Keratinocyte (primary cell): ENCODE results near the gene KCNJ8. TPM values are rescaled to one million over a fixed set of nuclear protein-coding genes. Genes with fewer than 3 reads are reported as not detected.

Source experiments
- DNase-seq: peaks from one replicate; pipeline ENCODE4 v3.0.0-alpha.2; 2011; ENCODE audit warnings: low read depth, missing footprints, low spot score
- FAIRE-seq: peaks from 2 replicates; lab custom pipeline; 2011; peaks lifted over from hg19 to GRCh38; lab: Jason Lieb, UNC
- H2AFZ ChIP-seq: 2 replicates; pipeline ENCODE4 v1.6.0; 2012; ENCODE audit warnings: low read length, control low read depth, inconsistent platforms; ENCODE audit not compliant: control insufficient read depth
- H3K27ac ChIP-seq: 2 replicates; pipeline ENCODE4 v1.5.1; 2011; ENCODE audit warnings: low read length; ENCODE audit not compliant: control insufficient read depth, insufficient read depth
- H3K27me3 ChIP-seq: 3 replicates; pipeline ENCODE4 v1.6.0; 2011; ENCODE audit warnings: low read length; ENCODE audit not compliant: control insufficient read depth, insufficient read depth; ENCODE audit errors: extremely low read depth
- H3K36me3 ChIP-seq, 2 experiments: 2 replicates in 1 of 2; 3 replicates in 1 of 2; pipeline ENCODE4 v1.5.1; 2011; ENCODE audit warnings: low read length in 2 of 2, mild to moderate bottlenecking in 1 of 2; ENCODE audit not compliant: control insufficient read depth in 2 of 2, insufficient read depth in 2 of 2; ENCODE audit errors: extremely low read depth in 1 of 2
- H3K4me1 ChIP-seq: 3 replicates; pipeline ENCODE4 v1.5.1; 2011; ENCODE audit warnings: low read length; ENCODE audit not compliant: control insufficient read depth, insufficient read depth; ENCODE audit errors: extremely low read depth
- H3K4me2 ChIP-seq: 3 replicates; pipeline ENCODE4 v1.6.0; 2011; ENCODE audit warnings: low read depth, low read length; ENCODE audit not compliant: control insufficient read depth, insufficient read depth; ENCODE audit errors: extremely low read depth
- H3K4me3 ChIP-seq, 3 experiments: fragments of 200-600 bp in 1 of 3; sonication (generic) in 1 of 3; 2 replicates in 2 of 3; 3 replicates in 1 of 3; pipeline ENCODE4 v1.5.1; 2011 to 2016; ENCODE audit warnings: low read length in 3 of 3, mild to moderate bottlenecking in 3 of 3, control low read depth in 2 of 3, inconsistent platforms in 1 of 3, low read depth in 1 of 3, mixed read lengths in 1 of 3, mixed run types in 1 of 3, moderate library complexity in 1 of 3; ENCODE audit not compliant: control insufficient read depth in 2 of 3, insufficient read depth in 2 of 3; ENCODE audit errors: extremely low read depth in 1 of 3
- H3K79me2 ChIP-seq: 2 replicates; pipeline ENCODE4 v1.6.0; 2012; ENCODE audit warnings: low read length; ENCODE audit not compliant: control insufficient read depth, insufficient read depth
- H3K9ac ChIP-seq: 3 replicates; pipeline ENCODE4 v1.6.0; 2011; ENCODE audit warnings: low read length; ENCODE audit not compliant: control insufficient read depth, insufficient read depth; ENCODE audit errors: extremely low read depth
- H3K9me1 ChIP-seq: 3 replicates; pipeline ENCODE4 v1.6.0; 2011; ENCODE audit warnings: low read length; ENCODE audit not compliant: control insufficient read depth, insufficient read depth; ENCODE audit errors: extremely low read depth
- H3K9me3 ChIP-seq: 2 replicates; pipeline ENCODE4 v1.5.1; 2012; ENCODE audit warnings: low read depth, low read length; ENCODE audit not compliant: control insufficient read depth
- H4K20me1 ChIP-seq: 3 replicates; pipeline ENCODE4 v1.6.0; 2011; ENCODE audit warnings: low read length; ENCODE audit not compliant: control insufficient read depth, insufficient read depth; ENCODE audit errors: extremely low read depth
- CTCF ChIP-seq, 3 experiments: IDR thresholded peaks in 1 of 3; conservative IDR thresholded peaks in 1 of 3; optimal IDR thresholded peaks in 1 of 3; 2 replicates in 2 of 3; 3 replicates in 1 of 3; pipeline versions ENCODE3 to v1.5.1; 2011; ENCODE audit warnings: low read length in 3 of 3, mild to moderate bottlenecking in 3 of 3, moderate library complexity in 2 of 3, control low read depth in 1 of 3, inconsistent platforms in 1 of 3; ENCODE audit not compliant: insufficient read depth in 2 of 3; ENCODE audit errors: extremely low read depth in 1 of 3
- EZH2 ChIP-seq: IDR thresholded peaks from one replicate; pipeline ENCODE4 v1.6.1; 2012; ENCODE audit warnings: inconsistent platforms, mild to moderate bottlenecking, low read length, moderate library complexity
- dilution Hi-C: fragments of 300-500 bp; cut with MboI; formaldehyde crosslinking; loops from one replicate; pipeline ENCODE4 v1.7.0; 2020; ENCODE audit warnings: low sequenced_read_pairs; ENCODE audit not compliant: extremely low pct_ligation_motif_present
- polyA plus RNA-seq, 5 experiments: library from polyadenylated mRNA; depleted of rRNA in 3 of 5; stranded (reverse) in 3 of 5; stranded (forward) in 1 of 5; unstranded in 1 of 5; fragments of >200 nt; gene quantifications; 1 replicate in 1 of 5; 2 replicates in 3 of 5; 3 replicates in 1 of 5; pipeline versions ENCODE4 v1.2.1 to v1.2.3, GENCODE V29; 2011 to 2012; ENCODE audit warnings: missing spikeins in 2 of 5, low read depth in 1 of 5, low replicate concordance in 1 of 5

KCNJ8 gene
- polyA plus RNA-seq, 1 donor (not counting 4 experiments of a cell fraction or from before 2014, with no cell fraction given): not detected

- no peak overlapping the region for H3K4me2 ChIP-seq
- H3K4me1 ChIP-seq: peaks cover 6% of the 10 kb centered on the region
- TF ChIP-seq EZH2 (no peak), CTCF (optimal IDR thresholded peaks at IDR 0.05 in 1 of 3, IDR thresholded peaks at IDR 0.05 in 1 of 3, conservative IDR thresholded peaks at IDR 0.05 in 1 of 3; ENCODE audit: extremely low read depth in 1 of 3, insufficient read depth in 2 of 3, low read length in 3 of 3) (no peak)
- no peak overlapping the region for H2AFZ ChIP-seq
- H3K79me2 ChIP-seq: no peaks in the 10 kb centered on the region
- no peak overlapping the region for H3K4me3 ChIP-seq
- DNase-seq (no peak), FAIRE-seq (no peak)
- dilution Hi-C loops: no loop called here
- H3K9me1 ChIP-seq: no peaks in the 10 kb centered on the region
- H3K9ac ChIP-seq: no peak overlapping the region
- H3K36me3 ChIP-seq: no peaks in the 10 kb centered on the region
- no peaks in the 10 kb centered on the region for H4K20me1 ChIP-seq
- no peaks in the 10 kb centered on the region for H3K9me3 ChIP-seq
- no peaks in the 10 kb centered on the region for H3K27me3 ChIP-seq
- H3K27ac ChIP-seq: no peak overlapping the region
These were observed 45.2 kb upstream of the KCNJ8 start for GRCh38 chr12:21819678-21820077.

GRCh38 chr12:21819236-21819635 is 44.7 kb upstream of the KCNJ8 start:
- peaks cover 6% of the 10 kb centered on the region for H3K4me1 ChIP-seq
- H3K36me3 ChIP-seq: no peaks in the 10 kb centered on the region
- TF ChIP-seq EZH2 (no peak), CTCF (optimal IDR thresholded peaks at IDR 0.05 in 1 of 3, IDR thresholded peaks at IDR 0.05 in 1 of 3, conservative IDR thresholded peaks at IDR 0.05 in 1 of 3; ENCODE audit: extremely low read depth in 1 of 3, insufficient read depth in 2 of 3, low read length in 3 of 3) (no peak)
- no peak overlapping the region for H2AFZ ChIP-seq
- H3K79me2 ChIP-seq: no peaks in the 10 kb centered on the region
- H3K4me3 ChIP-seq: no peak overlapping the region
- H3K27ac ChIP-seq: no peak overlapping the region
- H4K20me1 ChIP-seq: no peaks in the 10 kb centered on the region
- no peaks in the 10 kb centered on the region for H3K9me1 ChIP-seq
- dilution Hi-C loops: no loop called here
- no peaks in the 10 kb centered on the region for H3K9me3 ChIP-seq
- DNase-seq (no peak), FAIRE-seq (no peak)
- no peak overlapping the region for H3K9ac ChIP-seq
- H3K27me3 ChIP-seq: no peaks in the 10 kb centered on the region
- H3K4me2 ChIP-seq: no peak overlapping the region
